Measurements from ENCODE around the gene CHST1. TPM values are rescaled to one million over a fixed set of nuclear protein-coding genes. Genes with fewer than 3 reads are reported as not detected.
A peak's percentile ranks its signal among the peaks of the same experiment; 100 is the strongest.

The CHST1 gene
- total RNA-seq, 2 experiments from 2014 or later, result 0.11 to 0.12 TPM

- H3K4me3 Mint-ChIP-seq, result no peak overlapping the region
- intact Hi-C loops (cut with DNase I, micrococcal nuclease), result loop anchor here (2.0 to 10.0 kb wide), 4 partner anchors 64 to 519 kb away; partner anchors contain the start of gene PRDM11 (in 1 of the 2)
- POLR2A ChIA-PET, result no interaction called here
- no peak for ATAC-seq
- peaks cover 5% of the 10 kb centered on the region for H3K4me1 Mint-ChIP-seq
- H3K27ac Mint-ChIP-seq, result no peak overlapping the region
- H3K9me3 Mint-ChIP-seq (ENCODE audit: low read depth), result no peaks in the 10 kb centered on the region
- H3K36me3 Mint-ChIP-seq (ENCODE audit: low read depth), result no peaks in the 10 kb centered on the region
- peaks cover 56% of the 10 kb centered on the region for H3K27me3 Mint-ChIP-seq
- DNase-seq, result no peak
- CTCF ChIA-PET, result interaction anchor here (2.5 to 2.6 kb wide), 2 partner anchors 10 to 108 kb away, joined by 9 to 11 read pairs; no protein-coding TSS in a partner anchor
These were observed 1.7 kb downstream of the CHST1 start for GRCh38 chr11:45663486-45664375.

- CTCF ChIA-PET, result interaction anchor here (2.5 to 2.6 kb wide), 2 partner anchors 9 to 109 kb away, joined by 9 to 11 read pairs; no protein-coding TSS in a partner anchor
- H3K9me3 Mint-ChIP-seq (ENCODE audit: low read depth), result no peaks in the 10 kb centered on the region
These were observed 2.5 kb downstream of the CHST1 start for GRCh38 chr11:45662665-45663485.

GRCh38 chr11:45662096-45662664, 3.2 kb downstream of the CHST1 start:
- Mint-ChIP-seq H3K4me1 (peaks cover 5% of the 10 kb centered on the region), H3K27me3 (peaks cover 47% of the 10 kb centered on the region), H3K27ac (no peak overlapping the region), H3K9me3 (ENCODE audit: low read depth) (no peaks in the 10 kb centered on the region), H3K36me3 (ENCODE audit: low read depth) (no peaks in the 10 kb centered on the region), H3K4me3 (no peak overlapping the region)
- intact Hi-C loops (cut with DNase I, micrococcal nuclease), result loop anchor here (5.0 to 10.0 kb wide), 3 partner anchors 65 to 517 kb away; partner anchors contain the start of gene PRDM11 (in 1 of the 2)
- POLR2A ChIA-PET, result no interaction called here
- no peak for ATAC-seq
- CTCF ChIA-PET, result interaction anchor here (0.9 kb wide), 1 partner anchor 291 kb away, joined by 3 read pairs; no protein-coding TSS in a partner anchor
- DNase-seq, result no peak

More at GRCh38 chr11:45662665-45663485, 2.5 kb downstream of the CHST1 start:
- peak; percentile 66 for ATAC-seq
- no peaks in the 10 kb centered on the region for H3K36me3 Mint-ChIP-seq (ENCODE audit: low read depth)
- peak; percentile 61 for DNase-seq
- H3K27me3 Mint-ChIP-seq, result peaks cover 51% of the 10 kb centered on the region
- H3K4me1 Mint-ChIP-seq, result peaks cover 5% of the 10 kb centered on the region
- POLR2A ChIA-PET, result no interaction called here
- H3K4me3 Mint-ChIP-seq, result no peak overlapping the region
- intact Hi-C loops (cut with DNase I, micrococcal nuclease), result loop anchor here (5.0 to 10.0 kb wide), 3 partner anchors 64 to 518 kb away; partner anchors contain the start of gene PRDM11 (in 1 of the 2)
- H3K27ac Mint-ChIP-seq, result no peak overlapping the region

GRCh38 chr11:45661439-45662055, 3.9 kb downstream of the CHST1 start:
- Mint-ChIP-seq H3K4me1 (peaks cover 5% of the 10 kb centered on the region), H3K4me3 (no peak overlapping the region), H3K36me3 (ENCODE audit: low read depth) (no peaks in the 10 kb centered on the region), H3K9me3 (ENCODE audit: low read depth) (no peaks in the 10 kb centered on the region), H3K27me3 (peaks cover 41% of the 10 kb centered on the region), H3K27ac (no peak overlapping the region)
- ChIA-PET POLR2A (no interaction called here), CTCF (interaction anchor here (0.9 kb wide), 1 partner anchor 290 kb away, joined by 3 read pairs; no protein-coding TSS in a partner anchor)
- DNase-seq (no peak), ATAC-seq (no peak)
- intact Hi-C loops (cut with DNase I, micrococcal nuclease), result loop anchor here (5.0 to 10.0 kb wide), 3 partner anchors 66 to 517 kb away; partner anchors contain the start of gene PRDM11 (in 1 of the 2)

GRCh38 chr11:45660729-45661438, 4.5 kb downstream of the CHST1 start:
- intact Hi-C loops (cut with DNase I, micrococcal nuclease), result loop anchor here (5.0 to 10.0 kb wide), 3 partner anchors 66 to 516 kb away; partner anchors contain the start of gene PRDM11 (in 1 of the 2)
- POLR2A ChIA-PET, result no interaction called here
- Mint-ChIP-seq H3K4me1 (peaks cover 5% of the 10 kb centered on the region), H3K36me3 (ENCODE audit: low read depth) (no peaks in the 10 kb centered on the region), H3K9me3 (ENCODE audit: low read depth) (no peaks in the 10 kb centered on the region), H3K4me3 (no peak overlapping the region), H3K27me3 (peaks cover 39% of the 10 kb centered on the region), H3K27ac (no peak overlapping the region)
- DNase-seq, result no peak
- CTCF ChIA-PET, result no interaction called here
- ATAC-seq, result no peak

GRCh38 chr11:45659818-45660160, 5.6 kb downstream of the CHST1 start:
- Mint-ChIP-seq H3K27ac (no peak overlapping the region), H3K4me1 (peaks cover 8% of the 10 kb centered on the region), H3K9me3 (ENCODE audit: low read depth) (no peaks in the 10 kb centered on the region), H3K27me3 (peaks cover 38% of the 10 kb centered on the region), H3K36me3 (ENCODE audit: low read depth) (no peaks in the 10 kb centered on the region), H3K4me3 (no peak overlapping the region)
- DNase-seq, result no peak
- ChIA-PET POLR2A (no interaction called here), CTCF (no interaction called here)
- intact Hi-C loops (cut with DNase I, micrococcal nuclease), result loop anchor here (5.0 to 10.0 kb wide), 3 partner anchors 68 to 515 kb away; partner anchors contain the start of gene PRDM11 (in 1 of the 2)
- ATAC-seq, result no peak

GRCh38 chr11:45659031-45659817, 6.2 kb downstream of the CHST1 start:
- Mint-ChIP-seq H3K4me3 (no peak overlapping the region), H3K9me3 (ENCODE audit: low read depth) (no peaks in the 10 kb centered on the region), H3K4me1 (peaks cover 8% of the 10 kb centered on the region), H3K27me3 (peaks cover 38% of the 10 kb centered on the region), H3K36me3 (ENCODE audit: low read depth) (no peaks in the 10 kb centered on the region), H3K27ac (no peak overlapping the region)
- POLR2A ChIA-PET, result no interaction called here
- CTCF ChIA-PET, result interaction anchor here (0.5 kb wide), 1 partner anchor 732 kb away, joined by 4 read pairs; no protein-coding TSS in a partner anchor
- intact Hi-C loops (cut with DNase I, micrococcal nuclease), result no loop called here
- ATAC-seq, result no peak
- no peak for DNase-seq

GRCh38 chr11:45658292-45658991, 7.0 kb downstream of the CHST1 start:
- intact Hi-C loops (cut with DNase I, micrococcal nuclease), result no loop called here
- peaks cover 8% of the 10 kb centered on the region for H3K4me1 Mint-ChIP-seq
- ChIA-PET CTCF (interaction anchor here (1.0 to 2.8 kb wide), 3 partner anchors 9 to 113 kb away, joined by 3 to 23 read pairs (median 11); no protein-coding TSS in a partner anchor), POLR2A (no interaction called here)
- H3K36me3 Mint-ChIP-seq (ENCODE audit: low read depth), result no peaks in the 10 kb centered on the region
- no peaks in the 10 kb centered on the region for H3K9me3 Mint-ChIP-seq (ENCODE audit: low read depth)
- ATAC-seq (no peak), DNase-seq (peak; percentile 18)
- peaks cover 32% of the 10 kb centered on the region for H3K27me3 Mint-ChIP-seq
- no peak overlapping the region for H3K4me3 Mint-ChIP-seq
- no peak overlapping the region for H3K27ac Mint-ChIP-seq

GRCh38 chr11:45657496-45658260, 7.7 kb downstream of the CHST1 start:
- intact Hi-C loops (cut with DNase I, micrococcal nuclease), result no loop called here
- H3K9me3 Mint-ChIP-seq (ENCODE audit: low read depth), result no peaks in the 10 kb centered on the region
- H3K4me3 Mint-ChIP-seq, result no peak overlapping the region
- H3K27ac Mint-ChIP-seq, result no peak overlapping the region
- H3K4me1 Mint-ChIP-seq, result peaks cover 3% of the 10 kb centered on the region
- DNase-seq, result no peak
- ChIA-PET POLR2A (no interaction called here), CTCF (interaction anchor here (0.7 to 2.8 kb wide), 5 partner anchors 10 to 287 kb away, joined by 3 to 23 read pairs (median 11); no protein-coding TSS in a partner anchor)
- H3K27me3 Mint-ChIP-seq, result peaks cover 25% of the 10 kb centered on the region
- no peak for ATAC-seq
- H3K36me3 Mint-ChIP-seq (ENCODE audit: low read depth), result no peaks in the 10 kb centered on the region
